ENCODE data around the gene CPOX. TPM values are rescaled to one million over a fixed set of nuclear protein-coding genes. Genes with fewer than 3 reads are reported as not detected.
A peak's percentile ranks its signal among the peaks of the same experiment; 100 is the strongest.

Gene CPOX
- total RNA-seq, 2 donors from 2014 or later = 23.3 to 31.7 TPM

DNA sequence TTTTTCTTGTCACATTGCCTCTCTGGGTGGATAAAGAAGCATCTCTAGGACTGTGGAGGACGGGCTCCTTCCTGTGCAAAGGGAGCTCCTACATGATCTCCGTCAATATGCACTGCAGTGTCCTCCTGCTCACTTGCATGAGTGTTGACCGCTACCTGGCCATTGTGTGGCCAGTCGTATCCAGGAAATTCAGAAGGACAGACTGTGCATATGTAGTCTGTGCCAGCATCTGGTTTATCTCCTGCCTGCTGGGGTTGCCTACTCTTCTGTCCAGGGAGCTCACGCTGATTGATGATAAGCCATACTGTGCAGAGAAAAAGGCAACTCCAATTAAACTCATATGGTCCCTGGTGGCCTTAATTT is 61.2 kb downstream of the CPOX start:
- Histone ChIP-seq H3K36me3 (no peaks in the 10 kb centered on the region), H3K4me1 (no peaks in the 10 kb centered on the region), H3K9me3 (no peaks in the 10 kb centered on the region), H3K27ac (peak overlapping the region; percentile 56), H3K4me3 (peak overlapping the region; percentile 9), H3K27me3 (no peaks in the 10 kb centered on the region), H3K9ac (ENCODE audit: low read depth in 2 of 2, low read length in 2 of 2) (peak overlapping the region; percentile 54 to 69)
- intact Hi-C loops (cut with DNase I) = no loop called here
- TF ChIP-seq, protein P1, sequence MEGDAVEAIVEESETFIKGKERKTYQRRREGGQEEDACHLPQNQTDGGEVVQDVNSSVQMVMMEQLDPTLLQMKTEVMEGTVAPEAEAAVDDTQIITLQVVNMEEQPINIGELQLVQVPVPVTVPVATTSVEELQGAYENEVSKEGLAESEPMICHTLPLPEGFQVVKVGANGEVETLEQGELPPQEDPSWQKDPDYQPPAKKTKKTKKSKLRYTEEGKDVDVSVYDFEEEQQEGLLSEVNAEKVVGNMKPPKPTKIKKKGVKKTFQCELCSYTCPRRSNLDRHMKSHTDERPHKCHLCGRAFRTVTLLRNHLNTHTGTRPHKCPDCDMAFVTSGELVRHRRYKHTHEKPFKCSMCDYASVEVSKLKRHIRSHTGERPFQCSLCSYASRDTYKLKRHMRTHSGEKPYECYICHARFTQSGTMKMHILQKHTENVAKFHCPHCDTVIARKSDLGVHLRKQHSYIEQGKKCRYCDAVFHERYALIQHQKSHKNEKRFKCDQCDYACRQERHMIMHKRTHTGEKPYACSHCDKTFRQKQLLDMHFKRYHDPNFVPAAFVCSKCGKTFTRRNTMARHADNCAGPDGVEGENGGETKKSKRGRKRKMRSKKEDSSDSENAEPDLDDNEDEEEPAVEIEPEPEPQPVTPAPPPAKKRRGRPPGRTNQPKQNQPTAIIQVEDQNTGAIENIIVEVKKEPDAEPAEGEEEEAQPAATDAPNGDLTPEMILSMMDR (IDR thresholded peaks at IDR 0.05) = no peak
- DNase-seq = no peak

DNA sequence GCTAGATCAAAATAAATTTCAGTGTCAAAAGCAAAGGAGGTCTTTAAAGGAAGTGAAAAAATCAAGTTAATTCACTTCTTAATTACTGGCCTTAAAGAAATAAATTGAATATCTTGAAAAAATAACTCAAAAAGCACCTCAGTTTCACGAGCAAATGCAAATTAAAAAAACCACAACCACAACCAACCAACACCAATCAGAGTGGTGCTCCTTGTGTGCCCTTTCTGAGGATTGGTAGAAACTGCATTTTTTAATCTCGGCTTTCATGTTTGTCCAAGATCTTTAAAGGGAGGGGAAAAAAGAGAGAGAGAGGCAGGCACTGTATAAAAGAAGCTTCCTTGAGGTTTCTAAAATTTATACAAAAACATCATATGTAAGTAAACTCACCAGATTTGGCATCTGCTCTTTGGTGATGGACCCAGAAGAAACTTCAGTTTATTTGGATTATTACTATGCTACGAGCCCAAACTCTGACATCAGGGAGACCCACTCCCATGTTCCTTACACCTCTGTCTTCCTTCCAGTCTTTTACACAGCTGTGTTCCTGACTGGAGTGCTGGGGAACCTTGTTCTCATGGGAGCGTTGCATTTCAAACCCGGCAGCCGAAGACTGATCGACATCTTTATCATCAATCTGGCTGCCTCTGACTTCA is 61.7 kb downstream of the CPOX start, which contains the start of gene GPR15:
GPR15 (plus strand) TSS at position 357 of the 653 bp plus-strand sequence; CDS start at position 413, 56 bp downstream.
- Histone ChIP-seq H3K4me1 (no peaks in the 10 kb centered on the region), H3K9me3 (no peaks in the 10 kb centered on the region), H3K9ac (ENCODE audit: low read depth in 2 of 2, low read length in 2 of 2) (peak within 1 kb of the TSS; percentile 54 to 69), H3K36me3 (no peaks in the 10 kb centered on the region), H3K27ac (peak within 1 kb of the TSS; percentile 56), H3K4me3 (peak within 1 kb of the TSS; percentile 9), H3K27me3 (no peaks in the 10 kb centered on the region)
- TF ChIP-seq, protein P1 (IDR thresholded peaks at IDR 0.05) = no peak
- intact Hi-C loops (cut with DNase I) = no loop called here
- no peak for DNase-seq

DNA sequence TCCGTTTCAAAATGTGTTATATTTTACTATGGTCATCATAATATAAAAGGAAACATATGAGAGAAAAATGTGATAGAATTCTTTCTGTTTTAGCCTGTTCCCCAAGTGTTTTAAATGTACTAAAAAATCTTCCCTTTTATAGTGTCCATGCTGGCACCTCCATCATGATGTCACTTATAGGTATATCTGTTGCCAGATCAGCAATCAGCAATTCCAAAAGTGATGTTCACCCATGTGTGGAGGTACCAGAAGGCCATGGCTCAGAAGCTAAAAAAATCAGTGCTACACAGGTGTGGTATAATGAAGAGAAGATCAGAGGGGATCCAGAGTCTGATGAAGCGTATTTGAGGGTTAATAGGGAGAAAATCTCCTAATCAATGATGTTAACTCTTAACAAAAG is 62.7 kb downstream of the CPOX start:
- no peak overlapping the region for H3K9ac ChIP-seq (ENCODE audit: low read depth in 2 of 2, low read length in 2 of 2)
- DNase-seq = no peak
- H3K4me1 ChIP-seq = no peaks in the 10 kb centered on the region
- TF ChIP-seq, protein P1 (IDR thresholded peaks at IDR 0.05) = no peak
- intact Hi-C loops (cut with DNase I) = no loop called here
- no peaks in the 10 kb centered on the region for H3K36me3 ChIP-seq
- H3K4me3 ChIP-seq = no peak overlapping the region
- H3K27me3 ChIP-seq = no peaks in the 10 kb centered on the region
- no peaks in the 10 kb centered on the region for H3K9me3 ChIP-seq
- no peak overlapping the region for H3K27ac ChIP-seq

DNA sequence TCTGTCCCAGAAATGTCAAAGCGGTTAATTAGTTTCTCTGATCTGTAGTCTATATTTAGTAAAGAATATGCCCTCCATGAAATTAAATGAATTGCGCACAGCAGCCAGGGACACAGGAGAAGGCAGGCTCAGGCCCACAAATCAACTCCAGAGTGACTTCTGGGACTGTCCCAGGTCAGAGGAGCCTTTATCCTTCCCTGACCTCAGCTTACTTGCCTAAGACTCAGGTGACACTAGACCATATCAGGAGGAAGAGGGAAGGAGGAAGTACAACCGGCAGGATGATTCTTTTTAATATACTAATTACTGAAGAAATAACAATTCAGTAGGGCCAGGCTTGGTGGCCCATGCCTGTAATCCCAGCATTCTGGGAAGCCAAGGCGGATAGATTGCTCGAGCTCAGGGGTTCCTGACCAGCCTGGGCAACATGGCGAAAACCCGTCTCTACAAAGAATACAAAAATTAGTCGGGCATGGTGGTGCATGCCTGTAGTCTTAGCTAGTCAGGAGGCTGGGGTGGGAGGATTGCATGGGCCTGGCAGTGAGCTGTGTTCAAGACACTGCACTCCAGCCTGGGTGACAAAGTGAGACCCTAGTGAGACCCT is 63.5 kb downstream of the CPOX start:
- TF ChIP-seq, protein P1 (IDR thresholded peaks at IDR 0.05) = no peak
- Histone ChIP-seq H3K27ac (no peak overlapping the region), H3K9me3 (no peaks in the 10 kb centered on the region), H3K9ac (ENCODE audit: low read depth in 2 of 2, low read length in 2 of 2) (no peak overlapping the region), H3K4me1 (no peaks in the 10 kb centered on the region), H3K36me3 (no peaks in the 10 kb centered on the region), H3K27me3 (no peaks in the 10 kb centered on the region), H3K4me3 (no peak overlapping the region)
- DNase-seq = no peak
- intact Hi-C loops (cut with DNase I) = no loop called here

Other genes starting within 250 kb of the CPOX start
- not detected for gene OR5K4, start 239.8 kb downstream of the CPOX start, total RNA-seq
- gene OR5K3, start 202.9 kb downstream of the CPOX start, total RNA-seq = not detected
- not detected for gene OR5K1, start 130.4 kb downstream of the CPOX start, total RNA-seq
- gene OR5K2, start 95.9 kb downstream of the CPOX start, total RNA-seq = not detected
- 10 to 100 TPM; 42.3 to 97.8 TPM for gene CLDND1, start 70.7 kb downstream of the CPOX start, total RNA-seq
- gene GPR15, start 61.6 kb downstream of the CPOX start, total RNA-seq = 1 to 10 TPM; 2.9 to 5.1 TPM
- gene ST3GAL6, start 169.7 kb upstream of the CPOX start, total RNA-seq = 1 to 10 TPM; 2.3 to 2.5 TPM

Data from colonic mucosa (tissue), 4 donors.